Measurements from ENCODE around the gene MKLN1. TPM values are rescaled to one million over a fixed set of nuclear protein-coding genes. Genes with fewer than 3 reads are reported as not detected.

MKLN1 gene
- total RNA-seq, 1 experiment from 2014 or later: 34.3 TPM

GRCh38 chr7:131424219-131424822 is 96.6 kb downstream of the MKLN1 start:
- Histone ChIP-seq H2BK12ac (ENCODE audit: insufficient read length, low read depth, low read length) (no peak overlapping the region), H3K9me3 (ENCODE audit: control insufficient read depth, low read depth, low read length) (no peaks in the 10 kb centered on the region), H3K4me2 (ENCODE audit: insufficient read depth, insufficient read length, low read length) (no peak overlapping the region), H4K20me1 (ENCODE audit: control insufficient read depth, insufficient read depth, insufficient read length) (no peaks in the 10 kb centered on the region), H2AK5ac (ENCODE audit: insufficient read length, low read length) (no peak overlapping the region), H3K14ac (ENCODE audit: insufficient read depth, low read length) (no peak overlapping the region), H3K23ac (ENCODE audit: insufficient read length, low read depth, low read length) (no peak overlapping the region), H3K18ac (ENCODE audit: insufficient read length, low read depth, low read length) (no peak overlapping the region), H3K56ac (ENCODE audit: insufficient read length, low read depth, low read length) (no peak overlapping the region), H3K27me3 (ENCODE audit: insufficient read depth, low read length) (no peaks in the 10 kb centered on the region), H3K4me1 (ENCODE audit: insufficient read depth, low read length) (no peaks in the 10 kb centered on the region), H2BK20ac (ENCODE audit: low read depth, low read length, poor library complexity, severe bottlenecking) (no peak overlapping the region), H4K91ac (ENCODE audit: insufficient read length, low read depth, low read length) (no peak overlapping the region), H3K4ac (ENCODE audit: low read depth, low read length) (no peak overlapping the region), H2AFZ (ENCODE audit: low read length) (no peak overlapping the region), H4K5ac (ENCODE audit: insufficient read length, low read depth, low read length) (no peak overlapping the region), H2BK120ac (ENCODE audit: low read depth, low read length, poor library complexity, severe bottlenecking) (no peak overlapping the region), H3K23me2 (ENCODE audit: insufficient read length, low read depth, low read length, poor library complexity, severe bottlenecking) (no peaks in the 10 kb centered on the region), H3T11ph (ENCODE audit: low read length) (no peak overlapping the region), H4K8ac (replicated peaks; ENCODE audit: insufficient read length, low read depth, low read length) (no peak overlapping the region), H3K9ac (ENCODE audit: extremely low read depth, insufficient read length, low read length) (no peak overlapping the region), H3K79me1 (ENCODE audit: insufficient read depth, low read depth, low read length, poor library complexity, severe bottlenecking) (no peaks in the 10 kb centered on the region), H2BK5ac (ENCODE audit: insufficient read length, low read length) (no peak overlapping the region), H3K79me2 (ENCODE audit: insufficient read depth, low read length) (no peaks in the 10 kb centered on the region), H3K27ac (ENCODE audit: insufficient read length, low read depth, low read length) (no peak overlapping the region), H2BK15ac (ENCODE audit: low read depth, low read length) (no peak overlapping the region)
- H3K9me3 Mint-ChIP-seq: no peaks in the 10 kb centered on the region
- H3K27me3 Mint-ChIP-seq (ENCODE audit: low read depth): no peaks in the 10 kb centered on the region
- no peak overlapping the region for H3K4me3 Mint-ChIP-seq
- H3K36me3 Mint-ChIP-seq (ENCODE audit: insufficient read depth in 1 of 3, low read depth in 3 of 3): peaks cover 7 to 9% (median 8%) of the 10 kb centered on the region in 3 experiments; a peak in 6 of 7 replicates
- DNase-seq: no peak
- peaks cover 3 to 5% of the 10 kb centered on the region in 2 experiments; a peak in 1 of 4 replicates for H3K4me1 Mint-ChIP-seq
- peak; percentile 61 for TF ChIP-seq CTCF (conservative IDR thresholded peaks at IDR 0.05)
- no CpG with 5 or more reads among the region's 5 CpGs for WGBS (ENCODE audit: extremely low coverage, insufficient read length, low lambda C conversion rate)
- H3K27ac Mint-ChIP-seq: no peak overlapping the region; a peak in 1 of 7 replicates
